Osteoblast (primary cell): ENCODE results near the gene GPR137B. TPM values are rescaled to one million over a fixed set of nuclear protein-coding genes. Genes with fewer than 3 reads are reported as not detected.

Source experiments
- DNase-seq: peaks from one replicate; pipeline ENCODE4 v3.0.0; 2011; ENCODE audit warnings: low spot score, mixed read lengths; ENCODE audit not compliant: insufficient read length; ENCODE audit errors: missing footprints
- H2AFZ ChIP-seq: 2 replicates; pipeline ENCODE4 v1.6.0; 2011; ENCODE audit warnings: mild to moderate bottlenecking, low read length
- H3K27ac ChIP-seq: 2 replicates; pipeline ENCODE4 v1.5.1; 2011; ENCODE audit warnings: mild to moderate bottlenecking, low read depth, low read length, moderate library complexity
- H3K27me3 ChIP-seq: 2 replicates; pipeline ENCODE4 v1.6.0; 2012; ENCODE audit warnings: mild to moderate bottlenecking, control low read depth, inconsistent platforms, low read length, moderate library complexity; ENCODE audit not compliant: insufficient read depth
- H3K36me3 ChIP-seq: 2 replicates; pipeline ENCODE4 v1.5.1; 2011; ENCODE audit warnings: mild to moderate bottlenecking, low read length, control low read depth, moderate library complexity; ENCODE audit not compliant: insufficient read depth
- H3K4me1 ChIP-seq: 2 replicates; pipeline ENCODE4 v1.5.1; 2011; ENCODE audit warnings: mild to moderate bottlenecking, low read length, control low read depth, moderate library complexity; ENCODE audit not compliant: insufficient read depth
- H3K4me2 ChIP-seq: 2 replicates; pipeline ENCODE4 v1.6.0; 2011; ENCODE audit warnings: mild to moderate bottlenecking, low read length; ENCODE audit not compliant: insufficient read depth
- H3K4me3 ChIP-seq: fragments of 200-600 bp; sonication (generic); 3 replicates; pipeline ENCODE4 v1.5.1; 2012; ENCODE audit warnings: mild to moderate bottlenecking, low read length, inconsistent platforms; ENCODE audit not compliant: insufficient read depth
- H3K79me2 ChIP-seq: 2 replicates; pipeline ENCODE4 v1.6.0; 2012; ENCODE audit warnings: mild to moderate bottlenecking, low read length, control low read depth, inconsistent platforms; ENCODE audit not compliant: insufficient read depth
- H3K9me3 ChIP-seq: 2 replicates; pipeline ENCODE4 v1.5.1; 2011; ENCODE audit warnings: low read depth, low read length, control low read depth
- H4K20me1 ChIP-seq: 2 replicates; pipeline ENCODE4 v1.6.0; 2012; ENCODE audit warnings: mild to moderate bottlenecking, low read length, control low read depth; ENCODE audit not compliant: insufficient read depth
- total RNA-seq: library from RNA; depleted of rRNA; stranded (reverse); fragments of >200 nt; gene quantifications from 2 replicates; pipeline ENCODE4 v1.2.3, GENCODE V29; 2012
- TF ChIP-seq, protein P1 (sequence below): IDR thresholded peaks from 2 replicates; pipeline ENCODE4 v1.5.1; 2011; ENCODE audit warnings: mild to moderate bottlenecking, low read depth, low read length, moderate library complexity; ENCODE audit errors: extremely low read depth

GPR137B gene
- total RNA-seq, 1 donor: 23.5 TPM

DNA sequence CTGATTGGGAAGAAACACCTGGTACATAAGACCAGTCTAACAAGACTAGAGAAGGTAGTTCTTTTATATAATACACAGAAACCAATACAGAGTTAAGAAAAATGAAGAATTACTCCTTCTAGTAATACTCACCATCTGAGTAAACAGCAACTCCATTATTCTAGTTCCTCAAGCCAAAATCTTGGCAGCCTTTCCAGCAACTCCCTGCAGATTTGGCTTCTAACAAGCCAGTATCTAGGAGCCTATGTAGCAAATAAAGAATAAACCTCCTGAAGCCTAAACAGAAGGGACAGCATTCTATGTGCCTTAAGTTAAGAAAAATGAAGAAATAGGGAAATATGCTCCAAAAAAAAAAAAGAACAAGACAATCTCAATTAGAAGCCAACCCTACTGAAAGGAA is 114.9 kb downstream of the GPR137B start:
- H3K27me3 ChIP-seq: no peaks in the 10 kb centered on the region
- no peak for DNase-seq
- H3K79me2 ChIP-seq: no peaks in the 10 kb centered on the region
- no peak overlapping the region for H3K27ac ChIP-seq
- TF ChIP-seq, protein P1, sequence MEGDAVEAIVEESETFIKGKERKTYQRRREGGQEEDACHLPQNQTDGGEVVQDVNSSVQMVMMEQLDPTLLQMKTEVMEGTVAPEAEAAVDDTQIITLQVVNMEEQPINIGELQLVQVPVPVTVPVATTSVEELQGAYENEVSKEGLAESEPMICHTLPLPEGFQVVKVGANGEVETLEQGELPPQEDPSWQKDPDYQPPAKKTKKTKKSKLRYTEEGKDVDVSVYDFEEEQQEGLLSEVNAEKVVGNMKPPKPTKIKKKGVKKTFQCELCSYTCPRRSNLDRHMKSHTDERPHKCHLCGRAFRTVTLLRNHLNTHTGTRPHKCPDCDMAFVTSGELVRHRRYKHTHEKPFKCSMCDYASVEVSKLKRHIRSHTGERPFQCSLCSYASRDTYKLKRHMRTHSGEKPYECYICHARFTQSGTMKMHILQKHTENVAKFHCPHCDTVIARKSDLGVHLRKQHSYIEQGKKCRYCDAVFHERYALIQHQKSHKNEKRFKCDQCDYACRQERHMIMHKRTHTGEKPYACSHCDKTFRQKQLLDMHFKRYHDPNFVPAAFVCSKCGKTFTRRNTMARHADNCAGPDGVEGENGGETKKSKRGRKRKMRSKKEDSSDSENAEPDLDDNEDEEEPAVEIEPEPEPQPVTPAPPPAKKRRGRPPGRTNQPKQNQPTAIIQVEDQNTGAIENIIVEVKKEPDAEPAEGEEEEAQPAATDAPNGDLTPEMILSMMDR: no peak
- no peaks in the 10 kb centered on the region for H3K9me3 ChIP-seq
- H3K4me2 ChIP-seq: no peak overlapping the region
- no peaks in the 10 kb centered on the region for H3K4me1 ChIP-seq
- H3K36me3 ChIP-seq: no peaks in the 10 kb centered on the region
- H2AFZ ChIP-seq: no peak overlapping the region
- H3K4me3 ChIP-seq: no peak overlapping the region
- H4K20me1 ChIP-seq: no peaks in the 10 kb centered on the region

DNA sequence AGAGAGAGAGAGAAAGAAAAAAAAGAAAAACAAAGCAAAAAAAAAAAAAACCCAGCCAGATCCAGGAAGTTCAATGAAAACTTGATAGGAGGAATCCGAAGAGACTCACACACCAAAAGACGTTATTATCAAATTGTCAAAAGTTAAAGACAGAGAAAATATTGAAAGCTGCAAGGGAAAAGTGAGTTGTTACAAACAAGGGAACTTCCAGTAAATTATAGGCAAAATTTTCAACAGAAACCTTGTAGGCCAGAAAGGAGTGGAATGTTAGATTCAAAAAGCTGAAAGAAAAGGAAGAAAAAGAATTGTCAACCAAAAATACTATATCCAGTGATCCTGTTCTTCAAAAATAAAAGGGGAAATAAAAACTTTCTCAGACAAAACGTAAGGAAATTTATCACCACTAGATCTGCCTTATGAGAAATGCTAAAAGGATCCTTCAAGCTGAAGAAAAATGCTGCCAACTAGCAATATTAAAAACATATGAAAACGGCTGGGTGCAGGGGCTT is 115.8 kb downstream of the GPR137B start:
- TF ChIP-seq, protein P1: no peak
- no peak overlapping the region for H3K27ac ChIP-seq
- no peaks in the 10 kb centered on the region for H3K9me3 ChIP-seq
- no peak for DNase-seq
- no peak overlapping the region for H2AFZ ChIP-seq
- no peaks in the 10 kb centered on the region for H3K36me3 ChIP-seq
- no peak overlapping the region for H3K4me2 ChIP-seq
- no peak overlapping the region for H3K4me3 ChIP-seq
- no peaks in the 10 kb centered on the region for H3K79me2 ChIP-seq
- no peaks in the 10 kb centered on the region for H3K4me1 ChIP-seq
- no peaks in the 10 kb centered on the region for H3K27me3 ChIP-seq
- H4K20me1 ChIP-seq: no peaks in the 10 kb centered on the region

Other genes with a start within 250 kb of the GPR137B start
- gene NID1, start 77.4 kb upstream of the GPR137B start, total RNA-seq: 40.2 and 46.3 TPM in 2 replicates
- gene ERO1B, start 139.4 kb downstream of the GPR137B start, total RNA-seq: 2.9 and 4.7 TPM in 2 replicates